HG03354 (cell line): Measurements from ENCODE around the gene MARCHF3.
A peak's percentile ranks its signal among the peaks of the same experiment; 100 is the strongest.
"Not testable (repeated sequence)": the region's sequence is repeated elsewhere in the genome, so short reads cannot be mapped to it uniquely, and the experiment has no call there.

ENCODE experiments used
- ATAC-seq: cut with Tn5 transposase; IDR thresholded peaks from one replicate; pipeline ENCODE4 v1.9.1; 2021; ENCODE audit warnings: mild to moderate bottlenecking; ENCODE audit not compliant: unreplicated experiment, poor library complexity, severe bottlenecking

MARCHF3 gene

DNA sequence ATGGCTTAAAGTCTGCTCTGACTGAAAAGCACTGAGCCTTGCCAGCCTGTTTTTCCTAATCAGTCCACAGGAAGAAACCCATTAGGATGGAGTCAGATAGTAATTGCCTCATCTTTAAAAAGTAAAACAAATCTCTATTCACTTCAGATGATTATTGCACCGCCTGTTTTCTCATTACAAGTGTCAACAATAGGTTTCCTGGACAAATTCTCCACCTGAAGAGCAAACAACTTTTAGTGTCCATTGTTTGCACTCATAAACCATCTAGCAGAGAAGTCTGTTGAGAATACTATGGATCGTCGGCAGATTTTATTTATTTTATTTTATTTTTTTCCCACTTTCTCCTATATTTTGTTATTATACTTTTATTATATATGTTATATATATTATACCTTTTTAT is 22.7 kb upstream of the MARCHF3 start:
- ATAC-seq, result no peak

DNA sequence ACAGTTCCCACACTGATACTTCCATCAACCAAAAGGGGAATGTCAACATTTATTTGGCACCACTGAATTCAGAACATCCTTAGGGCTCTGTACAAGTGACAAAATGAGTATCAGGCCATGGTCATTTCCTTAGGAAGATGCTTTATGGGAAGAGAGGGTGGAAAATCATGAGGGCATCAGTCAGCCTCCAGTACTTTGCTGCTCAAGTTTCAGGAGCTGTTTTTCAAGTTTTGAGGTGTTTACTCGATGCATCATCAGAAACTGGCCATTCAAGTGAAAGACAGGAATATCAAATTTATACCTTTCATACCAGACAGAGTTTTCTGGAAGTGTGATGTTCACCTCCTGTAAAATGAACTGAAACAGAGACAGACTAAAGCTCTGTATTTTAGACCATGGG is 21.2 kb upstream of the MARCHF3 start:
- no peak for ATAC-seq

DNA sequence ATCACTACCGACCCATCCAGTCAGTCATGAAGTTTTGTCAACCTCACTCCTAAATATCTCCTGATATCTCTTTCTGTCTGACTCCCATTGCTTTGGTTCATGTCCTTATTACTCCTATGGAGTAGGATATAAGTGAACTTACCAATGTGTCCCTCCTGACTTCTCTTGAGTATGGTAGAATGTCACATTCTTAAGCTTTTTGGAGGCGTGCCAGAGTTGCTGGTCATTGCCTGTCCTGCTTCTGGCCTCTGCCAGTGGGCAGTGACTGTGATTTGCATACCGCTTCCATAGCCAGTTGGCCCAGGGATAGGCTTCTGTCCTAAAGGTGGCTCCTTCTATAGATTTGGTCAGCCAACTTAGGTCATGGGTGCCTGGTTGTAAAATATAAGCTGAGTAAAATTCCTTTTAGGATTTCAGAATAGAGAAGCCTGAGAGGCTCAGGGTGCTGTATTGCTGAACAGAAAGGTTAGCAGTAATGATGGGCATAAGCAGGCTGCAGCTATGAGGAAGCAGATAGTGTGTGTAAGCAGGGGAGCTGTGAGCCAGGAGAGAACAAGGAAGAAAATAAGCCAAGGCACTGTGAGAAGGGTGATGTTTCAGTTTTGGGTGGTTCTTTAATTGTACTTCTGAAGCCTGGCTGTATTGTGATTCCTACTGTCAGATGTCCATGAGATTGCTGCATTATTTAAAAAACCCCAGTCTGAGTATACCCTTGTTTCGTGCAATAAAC is 16.1 kb upstream of the MARCHF3 start:
- ATAC-seq, result no peak

DNA sequence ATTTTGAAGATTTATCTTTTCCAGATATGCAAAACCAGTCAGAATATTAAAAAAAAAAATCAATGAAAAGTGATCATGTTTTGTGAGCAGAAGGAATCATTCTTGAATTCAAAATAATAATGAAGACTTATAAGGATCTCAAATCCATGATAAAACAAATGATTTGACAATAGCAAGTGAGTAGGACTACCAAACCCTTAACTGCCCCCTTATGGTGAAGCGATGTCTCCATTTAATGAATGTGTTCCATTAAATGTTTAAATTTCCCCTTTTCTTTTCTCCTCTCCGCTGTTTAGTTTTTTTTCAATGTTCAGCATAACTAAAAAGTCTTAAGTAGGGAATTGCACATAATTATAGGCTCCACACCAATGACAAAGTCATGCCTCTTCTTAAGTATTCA is 12.2 kb upstream of the MARCHF3 start:
- ATAC-seq, result no peak

DNA sequence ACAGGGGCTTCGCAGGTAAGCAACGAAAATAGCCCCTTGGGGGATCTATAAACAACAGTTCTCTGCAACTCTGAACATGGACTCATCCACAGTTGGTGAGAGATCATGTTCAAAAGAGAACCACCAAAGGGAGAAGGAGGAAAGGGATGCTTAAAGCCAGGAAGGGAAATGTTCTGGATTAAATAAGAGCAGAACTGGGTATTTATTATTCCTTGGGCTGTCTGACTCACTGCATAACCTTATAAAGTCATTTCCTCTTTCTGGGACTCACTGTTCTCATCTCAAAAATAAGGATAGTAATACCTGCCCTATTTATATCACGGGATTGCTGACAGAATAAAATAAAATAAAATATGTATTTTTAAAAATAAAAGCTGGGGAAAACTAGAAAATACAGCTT is 11.2 kb upstream of the MARCHF3 start:
- no peak for ATAC-seq

DNA sequence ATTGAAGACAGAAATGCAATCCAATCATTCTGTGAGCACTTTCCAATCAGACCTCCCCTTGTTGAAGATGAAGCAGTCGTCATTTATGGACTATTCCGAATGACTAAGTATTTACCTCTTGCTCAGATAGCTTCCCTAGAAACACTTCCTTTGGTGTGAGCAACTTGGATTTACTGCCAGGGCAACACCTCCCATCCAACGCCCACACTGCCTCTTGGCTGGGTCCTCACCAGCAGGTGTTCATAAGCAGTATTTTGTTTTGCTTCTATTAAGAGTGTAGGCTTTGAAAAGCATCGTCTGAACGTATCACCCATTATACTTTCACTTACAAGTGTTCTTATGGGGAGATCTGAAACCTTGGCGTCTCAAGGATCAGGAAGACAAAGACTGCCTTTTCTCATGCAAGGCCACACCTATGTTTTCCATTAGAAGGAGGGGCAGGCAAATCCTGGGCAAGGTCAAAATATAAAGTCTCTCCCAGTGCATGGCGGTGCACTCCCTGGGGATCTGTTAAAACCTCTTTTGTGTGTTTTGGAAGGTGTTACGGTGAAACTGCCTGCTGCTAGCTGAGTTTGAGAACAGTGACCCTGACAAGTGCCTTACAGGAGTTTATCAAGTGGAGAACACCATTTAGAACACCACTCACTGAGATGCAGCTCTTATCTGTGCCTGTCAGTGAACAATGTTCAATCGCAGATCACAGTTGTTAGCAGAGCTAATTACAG is 10.6 kb upstream of the MARCHF3 start:
- no peak for ATAC-seq

DNA sequence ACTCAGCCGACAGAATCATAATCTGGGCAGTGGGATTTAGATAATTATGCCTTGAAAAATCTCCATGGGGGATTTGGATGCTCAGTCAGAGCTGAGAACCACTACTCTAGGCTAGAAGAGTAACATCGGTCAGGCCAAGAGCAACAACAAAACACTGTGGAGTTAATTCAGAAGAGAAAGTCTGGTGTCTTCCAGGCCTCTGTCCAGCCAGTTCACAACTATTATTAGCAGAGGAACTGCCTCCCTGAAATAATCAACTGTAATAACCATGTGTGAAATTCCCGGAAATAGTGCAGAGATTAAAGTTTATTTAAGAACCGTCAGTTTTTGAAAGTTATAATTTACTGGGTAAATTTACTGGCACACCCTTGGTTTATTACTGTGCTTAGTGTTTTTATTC is 8.2 kb upstream of the MARCHF3 start:
- ATAC-seq, result no peak

DNA sequence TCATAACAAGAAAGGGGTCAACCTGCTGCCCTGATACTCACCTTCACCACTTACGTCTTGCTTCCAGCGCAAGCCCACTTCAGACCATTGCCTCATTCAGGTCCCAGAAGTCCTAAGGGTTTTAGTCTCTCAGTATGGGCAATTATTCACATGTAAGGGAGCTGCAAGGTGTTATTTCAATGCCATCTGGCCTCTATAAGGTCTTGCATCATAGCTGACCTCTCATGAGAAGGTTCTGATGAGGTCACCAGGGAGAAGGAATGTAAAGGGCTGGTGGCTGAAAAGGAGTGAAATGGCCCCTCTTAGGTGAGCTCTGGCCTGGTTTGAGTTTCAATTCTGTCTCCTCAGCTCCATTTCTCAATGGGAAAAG is 1.5 kb upstream of the MARCHF3 start:
- no peak for ATAC-seq

DNA sequence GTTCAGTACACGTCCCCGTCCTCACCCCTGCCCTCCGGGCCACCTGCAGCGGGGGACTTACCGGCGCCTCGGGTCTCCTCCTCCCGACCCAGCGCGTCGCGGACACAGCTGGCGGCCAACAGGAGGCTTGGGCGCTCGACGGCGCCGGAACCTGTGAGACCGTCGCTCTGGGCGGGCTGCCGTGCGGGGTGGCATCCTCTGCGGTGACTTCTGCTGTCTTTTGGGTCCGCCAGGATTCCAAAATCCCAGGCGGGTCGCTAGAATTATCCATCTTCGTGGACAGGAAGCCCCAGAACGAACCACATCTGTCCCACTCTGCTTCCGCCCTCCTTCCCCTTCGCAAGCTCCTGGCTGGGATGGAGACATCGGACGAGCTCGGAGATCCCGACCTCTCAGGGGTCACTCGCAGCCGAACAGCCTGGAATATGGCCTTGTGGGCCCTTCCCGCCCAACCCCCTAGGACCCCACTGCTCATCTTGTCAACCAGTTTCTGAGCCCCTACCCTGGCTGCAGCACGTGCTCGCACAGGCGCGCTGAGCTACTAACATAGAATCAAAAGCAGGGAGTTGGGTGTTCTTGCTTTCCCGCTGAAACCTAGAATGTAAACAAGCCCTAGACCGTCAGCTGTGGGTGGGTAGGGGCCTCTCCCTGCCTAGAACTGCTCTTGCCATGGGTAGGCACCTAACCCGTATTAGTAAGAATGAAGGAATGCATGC is 947 bp upstream of the MARCHF3 start:
- peak; percentile 30 for ATAC-seq

DNA sequence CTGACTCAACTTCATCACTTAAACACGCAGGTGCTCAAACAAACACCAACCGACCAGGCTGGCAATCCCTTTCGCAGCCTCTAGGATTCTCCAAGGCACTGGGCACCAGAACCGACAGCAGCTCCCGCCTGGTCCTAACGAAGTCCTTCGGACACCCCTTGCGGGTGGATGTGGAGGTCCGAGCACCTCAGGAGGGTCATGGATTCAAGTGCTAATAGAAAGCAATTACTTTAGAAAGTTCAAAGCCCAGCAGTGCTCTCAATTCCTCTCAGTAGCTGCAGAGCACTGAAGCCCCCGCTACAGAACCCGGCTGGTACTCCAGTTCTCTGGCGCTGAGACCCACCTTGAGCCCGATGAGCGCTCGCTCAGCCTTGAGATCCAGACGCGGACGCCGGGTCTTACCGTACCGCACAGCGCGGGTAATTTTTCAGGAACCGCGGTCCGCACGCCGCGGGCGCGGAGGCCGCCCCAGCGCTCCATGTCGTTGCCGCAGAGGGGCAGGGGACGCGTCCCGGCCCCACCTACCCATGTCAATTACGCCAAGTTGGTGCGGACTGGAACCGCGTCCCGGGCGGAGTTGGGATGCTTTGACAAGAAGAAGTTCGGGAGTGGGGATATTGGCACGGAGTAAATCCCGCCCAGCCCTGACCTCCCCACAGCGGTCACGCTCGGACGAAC is 638 bp downstream of the MARCHF3 start:
- ATAC-seq, result peak; percentile 29

DNA sequence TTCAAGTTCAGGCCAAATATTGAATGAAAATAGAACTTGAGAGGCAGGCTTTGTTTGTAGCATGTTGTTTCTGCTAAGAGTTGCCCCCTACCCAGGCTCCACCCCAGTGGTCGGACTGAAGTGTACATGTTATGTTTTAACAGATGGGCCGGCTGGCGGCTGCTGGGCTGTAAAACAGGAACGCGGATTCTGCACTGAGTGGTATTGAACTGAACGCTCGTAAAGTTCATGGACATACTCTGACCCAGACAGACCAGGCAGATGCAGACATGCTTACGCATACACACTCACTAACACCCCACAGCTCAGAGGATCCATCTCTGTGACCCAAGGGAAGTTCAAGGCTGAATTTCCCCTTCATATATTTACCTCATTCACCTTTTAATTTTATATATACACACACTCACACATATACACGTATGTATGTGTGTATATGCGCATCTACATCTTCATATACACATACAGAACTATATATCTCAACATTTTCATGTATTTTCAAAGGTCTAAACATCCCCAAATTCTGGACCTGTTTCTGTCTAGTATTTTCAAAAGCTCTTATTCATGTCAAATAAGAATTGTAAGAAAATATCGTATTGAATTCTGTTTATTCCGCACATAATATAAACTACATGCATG is 1.4 kb downstream of the MARCHF3 start:
- peak; percentile 22 for ATAC-seq

DNA sequence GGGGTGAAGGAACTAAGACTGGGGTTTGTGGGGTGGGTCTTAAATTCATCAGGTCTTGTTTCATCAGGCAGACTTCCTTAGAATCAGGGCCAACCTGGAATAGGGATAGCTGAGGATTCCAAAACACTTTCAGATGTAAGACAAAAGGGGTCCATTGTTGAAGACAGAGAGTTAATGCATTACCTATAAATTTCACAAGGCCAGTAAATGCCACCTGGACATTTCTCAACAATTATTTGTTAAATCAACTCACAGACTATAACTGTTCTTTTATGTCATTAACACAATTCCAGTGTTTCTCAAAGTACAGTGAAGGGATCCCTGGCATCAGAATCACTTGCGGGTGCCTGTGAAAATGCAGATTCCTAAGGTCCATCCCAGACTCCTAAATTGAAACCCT is 2.8 kb downstream of the MARCHF3 start:
- no peak for ATAC-seq

DNA sequence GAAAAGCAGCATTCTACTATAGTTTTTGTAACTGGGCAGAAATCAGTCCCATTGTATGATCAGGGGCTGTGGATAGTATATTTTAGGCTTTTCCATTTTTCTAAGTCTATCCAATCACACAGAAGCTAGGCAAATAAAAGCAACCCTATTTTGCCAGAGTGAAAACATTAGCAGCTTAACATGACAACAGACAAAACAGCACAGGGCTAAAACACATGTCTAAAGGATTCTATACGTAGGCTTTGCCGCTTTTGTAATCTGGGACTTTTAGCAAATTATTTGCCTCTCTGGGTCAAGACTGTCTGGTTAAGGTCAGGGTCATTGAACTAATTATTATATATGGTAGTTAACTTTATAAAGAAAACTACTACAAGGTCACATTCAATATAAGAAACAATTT is 4.2 kb downstream of the MARCHF3 start:
- no peak for ATAC-seq

DNA sequence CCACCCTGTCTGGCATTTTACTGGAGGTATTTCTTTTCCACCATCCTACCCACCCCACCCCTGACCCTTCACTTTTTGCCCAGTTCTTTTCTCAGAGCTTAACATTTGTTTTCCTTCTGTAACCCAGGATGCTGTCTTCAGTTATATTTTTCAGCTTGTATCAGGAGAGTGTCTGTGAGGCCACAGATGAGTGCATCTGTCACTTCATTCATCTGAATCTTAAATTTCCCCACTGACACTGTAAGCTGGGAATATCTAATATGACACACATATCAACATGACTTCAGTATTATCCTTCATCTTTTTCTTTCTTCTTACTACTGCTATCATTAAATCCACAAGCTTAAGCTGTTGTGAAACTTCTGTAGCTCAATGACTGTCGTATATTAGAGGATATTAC is 4.9 kb downstream of the MARCHF3 start:
- ATAC-seq, result no peak

DNA sequence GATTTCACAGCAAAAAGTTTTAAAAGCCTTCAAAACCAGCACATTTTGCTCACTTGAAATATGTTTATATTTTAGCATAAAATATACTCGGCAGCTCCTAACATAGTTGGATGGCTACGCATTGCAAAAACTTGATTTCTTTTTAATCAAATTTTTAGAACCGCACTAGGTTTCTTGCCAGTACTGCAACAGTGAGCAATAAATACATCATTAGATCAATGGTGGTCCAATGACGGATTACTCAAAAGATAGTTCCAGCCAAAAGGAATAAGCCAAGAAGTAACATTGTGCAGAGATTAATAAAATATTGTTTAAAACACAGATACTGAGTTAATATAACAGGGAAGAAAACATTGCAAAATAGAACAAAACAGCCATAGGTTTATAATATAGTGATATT is 5.5 kb downstream of the MARCHF3 start:
- ATAC-seq, result no peak

DNA sequence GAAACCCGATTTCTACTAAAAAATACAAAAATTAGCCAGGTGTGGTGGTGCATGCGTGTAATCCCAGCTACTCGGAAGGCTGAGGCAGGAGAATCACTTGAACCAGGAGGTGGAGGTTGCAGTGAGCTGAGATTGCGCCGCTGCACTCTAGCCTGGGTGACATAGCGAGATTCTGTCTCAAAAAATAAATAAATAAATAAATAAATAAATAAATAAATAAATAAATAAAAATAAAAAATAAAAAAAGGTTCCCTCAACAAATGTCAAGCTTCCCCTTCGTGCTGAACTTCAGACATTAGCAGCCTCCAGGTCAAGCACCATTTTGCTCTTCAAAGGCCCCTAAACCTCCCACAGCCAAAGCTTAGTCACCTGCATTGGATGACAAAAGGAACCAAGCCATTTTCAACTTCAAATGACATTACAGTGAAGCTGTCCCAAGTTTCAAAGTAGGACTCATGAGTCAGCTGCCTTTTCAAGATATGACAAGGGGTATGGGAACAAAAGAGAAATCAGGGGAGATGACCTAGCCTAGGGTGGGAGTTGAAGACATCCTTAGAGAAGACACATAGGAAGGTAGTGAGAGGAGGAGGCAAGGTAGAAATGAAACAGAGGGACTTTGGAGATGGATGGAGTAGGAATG is 6.7 kb downstream of the MARCHF3 start:
- not testable (repeated sequence) for ATAC-seq

DNA sequence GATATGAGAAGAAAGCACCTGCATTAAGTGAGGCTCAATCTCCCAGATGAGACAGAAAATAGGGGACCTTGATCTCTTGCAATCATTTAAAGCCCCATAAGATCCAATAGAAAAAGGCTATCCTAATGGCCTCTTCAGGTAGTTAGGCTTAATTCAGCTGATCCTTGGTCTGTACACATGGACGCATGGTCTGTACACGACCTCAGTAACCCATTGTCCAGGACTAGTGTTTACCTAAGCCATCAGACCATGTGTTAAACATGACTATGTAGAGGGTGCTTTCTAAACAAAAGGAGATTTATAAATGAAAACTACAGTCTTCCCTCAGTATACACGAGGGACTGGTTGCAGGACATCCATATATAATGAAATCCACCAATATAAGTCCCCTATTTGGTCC is 7.5 kb downstream of the MARCHF3 start:
- no peak for ATAC-seq

DNA sequence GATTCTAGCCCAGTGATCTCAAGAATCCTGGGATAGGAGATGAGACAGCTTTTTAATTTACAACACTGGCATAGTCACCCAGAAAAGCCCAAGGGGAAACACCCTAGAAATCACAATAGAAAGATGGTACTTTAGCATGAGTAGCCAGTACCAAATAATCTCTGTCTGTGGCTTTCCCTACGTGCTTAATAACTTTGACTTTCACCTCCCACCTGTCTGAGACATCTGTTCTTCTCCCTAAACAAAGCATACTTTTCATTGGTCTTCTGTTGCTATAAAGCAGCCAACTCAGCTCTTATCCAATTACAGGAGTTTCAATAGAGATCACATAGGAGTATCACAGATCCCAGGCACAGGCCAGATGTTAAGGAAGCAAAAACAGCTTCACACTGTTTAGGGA is 10.4 kb downstream of the MARCHF3 start:
- no peak for ATAC-seq

DNA sequence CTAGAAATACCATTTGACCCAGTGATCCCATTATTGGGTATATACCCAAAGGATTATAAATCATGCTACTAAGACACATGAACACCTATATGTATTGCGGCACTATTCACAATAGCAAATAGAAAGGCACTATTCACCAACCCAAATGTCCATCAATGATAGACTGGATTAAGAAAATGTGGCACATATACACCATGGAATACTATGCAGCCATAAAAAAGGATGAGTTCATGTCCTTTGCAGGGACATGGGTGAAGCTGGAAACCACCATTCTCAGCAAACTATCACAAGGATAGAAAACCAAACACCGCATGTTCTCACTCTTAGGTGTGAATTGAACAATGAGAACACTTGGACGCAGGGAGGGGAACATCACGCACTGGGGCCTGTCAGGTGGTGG is 13.6 kb downstream of the MARCHF3 start:
- ATAC-seq, result not testable (repeated sequence)

DNA sequence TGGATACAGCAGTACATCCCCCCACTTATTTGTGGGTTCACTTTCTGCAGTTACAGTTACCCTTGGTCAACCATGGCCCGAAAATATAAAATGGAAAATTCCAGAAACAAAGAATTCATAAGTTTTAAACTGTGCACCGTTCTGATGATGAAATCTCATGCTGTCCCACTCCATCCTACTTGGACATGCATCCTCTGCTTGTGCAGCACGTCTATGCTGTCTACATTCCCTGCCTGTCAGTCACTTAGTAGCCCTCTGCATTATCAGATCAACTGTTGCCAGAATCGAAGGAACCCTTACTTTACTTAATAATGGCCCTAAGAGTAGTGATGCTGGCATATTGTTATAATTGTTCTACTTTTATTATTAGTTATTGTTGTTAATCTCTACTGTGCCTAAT is 14.6 kb downstream of the MARCHF3 start:
- ATAC-seq, result no peak
